WTC11 (cell line): ENCODE measurements around the gene AKR1C8. TPM values are rescaled to one million over a fixed set of nuclear protein-coding genes. Genes with fewer than 3 reads are reported as not detected.
"Not testable (repeated sequence)": the region's sequence is repeated elsewhere in the genome, so short reads cannot be mapped to it uniquely, and the experiment has no call there.

Source experiments
- ATAC-seq: fragments of 200-7000 bp; cut with Tn5 transposase; 2 replicates; pipeline ENCODE4 v1.10.0; 2021; ENCODE audit warnings: mild to moderate bottlenecking, moderate library complexity
- CTCF ChIA-PET: fragments of 300-600 bp; sonication (Branson Sonifier 250); formaldehyde crosslinking; loops from one replicate; lab custom pipeline; 2021; ENCODE audit warnings: antibody characterized with exemption; lab: Charles Lee
- POLR2A ChIA-PET: fragments of 350-600 bp; sonication (Branson Sonifier 250); formaldehyde crosslinking; loops from one replicate; lab custom pipeline; 2021; ENCODE audit warnings: antibody characterized with exemption; lab: Charles Lee
- DNase-seq: peaks from one replicate; pipeline ENCODE4 v3.0.0; 2021; ENCODE audit warnings: low spot score
- H3K27ac Mint-ChIP-seq: 2 replicates; pipeline ENCODE4 v1.8.0; 2021; ENCODE audit warnings: mixed read lengths
- H3K27me3 Mint-ChIP-seq: 2 replicates; pipeline ENCODE4 v1.8.0; 2021; ENCODE audit warnings: low read depth, mild to moderate bottlenecking, moderate library complexity, mixed read lengths
- H3K36me3 Mint-ChIP-seq: 2 replicates; pipeline ENCODE4 v1.8.0; 2021; ENCODE audit warnings: mixed read lengths
- H3K4me1 Mint-ChIP-seq: 2 replicates; pipeline ENCODE4 v1.8.0; 2022; ENCODE audit warnings: mixed read lengths
- H3K4me3 Mint-ChIP-seq: 2 replicates; pipeline ENCODE4 v1.8.0; 2021; ENCODE audit warnings: mild to moderate bottlenecking, moderate library complexity, mixed read lengths
- H3K9me3 Mint-ChIP-seq: 2 replicates; pipeline ENCODE4 v1.8.0; 2021; ENCODE audit warnings: mixed read lengths
- ARID4B ChIP-seq: sonication (generic); formaldehyde crosslinking; IDR thresholded peaks from 2 replicates; pipeline ENCODE4 v1.8.0; 2023; ENCODE audit warnings: missing genetic modification reagents, mild to moderate bottlenecking, borderline replicate concordance
- ATF2 ChIP-seq: sonication (generic); formaldehyde crosslinking; IDR thresholded peaks from 2 replicates; pipeline ENCODE4 v1.8.1; 2022; ENCODE audit warnings: low read depth, missing genetic modification reagents, borderline replicate concordance
- E2F4 ChIP-seq: sonication (generic); formaldehyde crosslinking; IDR thresholded peaks from 2 replicates; pipeline ENCODE4 v1.8.1; 2022; ENCODE audit warnings: low read depth, mild to moderate bottlenecking, moderate library complexity, missing genetic modification reagents, borderline replicate concordance
- FOXJ3 ChIP-seq: sonication (generic); formaldehyde crosslinking; IDR thresholded peaks from 2 replicates; pipeline ENCODE4 v1.9.0; 2021; ENCODE audit warnings: missing genetic modification reagents, mild to moderate bottlenecking, borderline replicate concordance
- GRHL2 ChIP-seq: fragments of 250-450 bp; sonication (Bioruptor Pico); IDR thresholded peaks from 2 replicates; pipeline ENCODE4 v1.8.0; 2022; ENCODE audit warnings: mild to moderate bottlenecking, moderate library complexity; ENCODE audit not compliant: insufficient replicate concordance, severe bottlenecking
- GTF2I ChIP-seq: fragments of 250-450 bp; sonication (Bioruptor Pico); conservative IDR thresholded peaks from 2 replicates; pipeline ENCODE4 v1.4.0; 2021; ENCODE audit warnings: mild to moderate bottlenecking
- HMGXB4 ChIP-seq: sonication (generic); formaldehyde crosslinking; IDR thresholded peaks from 2 replicates; pipeline ENCODE4 v1.8.1; 2023; ENCODE audit warnings: mild to moderate bottlenecking, moderate library complexity, missing genetic modification reagents
- JUN ChIP-seq: sonication (generic); formaldehyde crosslinking; IDR thresholded peaks from 2 replicates; pipeline ENCODE4 v1.8.0; 2023; ENCODE audit warnings: mild to moderate bottlenecking, missing genetic modification reagents
- NR1H2 ChIP-seq: sonication (generic); formaldehyde crosslinking; IDR thresholded peaks from 2 replicates; pipeline ENCODE4 v1.9.0; 2021; ENCODE audit warnings: mild to moderate bottlenecking, moderate library complexity, missing genetic modification reagents
- NR3C1 ChIP-seq: sonication (generic); formaldehyde crosslinking; conservative IDR thresholded peaks from 2 replicates; pipeline ENCODE4 v1.8.1; 2023; ENCODE audit warnings: low read depth, mild to moderate bottlenecking, missing genetic modification reagents
- OVOL2 ChIP-seq: fragments of 250-450 bp; sonication (Bioruptor Pico); IDR thresholded peaks from 2 replicates; pipeline ENCODE4 v1.9.0; 2021; ENCODE audit warnings: mild to moderate bottlenecking, borderline replicate concordance
- SMAD4 ChIP-seq: sonication (generic); formaldehyde crosslinking; IDR thresholded peaks from 2 replicates; pipeline ENCODE4 v1.8.0; 2022; ENCODE audit warnings: mild to moderate bottlenecking, missing genetic modification reagents
- SP1 ChIP-seq: sonication (generic); formaldehyde crosslinking; conservative IDR thresholded peaks from 2 replicates; pipeline ENCODE4 v1.8.1; 2022; ENCODE audit warnings: missing genetic modification reagents
- TEAD4 ChIP-seq: sonication (generic); formaldehyde crosslinking; IDR thresholded peaks from 2 replicates; pipeline ENCODE4 v1.8.0; 2022; ENCODE audit warnings: mild to moderate bottlenecking, missing genetic modification reagents
- ZNF263 ChIP-seq: sonication (generic); formaldehyde crosslinking; IDR thresholded peaks from 2 replicates; pipeline ENCODE4 v1.8.1; 2022; ENCODE audit warnings: low read depth, mild to moderate bottlenecking, moderate library complexity, missing genetic modification reagents
- ZNF317 ChIP-seq: sonication (generic); formaldehyde crosslinking; IDR thresholded peaks from 2 replicates; pipeline ENCODE4 v1.8.1; 2023; ENCODE audit warnings: low read depth, mild to moderate bottlenecking, moderate library complexity, missing genetic modification reagents, borderline replicate concordance
- ZNF396 ChIP-seq: fragments of 250-450 bp; sonication (Bioruptor Pico); IDR thresholded peaks from 2 replicates; pipeline ENCODE4 v1.8.0; 2021; ENCODE audit warnings: mild to moderate bottlenecking, moderate library complexity, borderline replicate concordance
- ZNF425 ChIP-seq: fragments of 250-450 bp; sonication (Bioruptor Pico); conservative IDR thresholded peaks from 2 replicates; pipeline ENCODE4 v1.9.0; 2021; ENCODE audit warnings: mild to moderate bottlenecking
- total RNA-seq: library from RNA; stranded (reverse); gene quantifications from 3 replicates; pipeline ENCODE4 v1.2.3, GENCODE V29; 2021

AKR1C8 gene
- total RNA-seq, 1 experiment from 2014 or later, result not detected

GRCh38 chr10:5187867-5188266, 2.9 kb upstream of the AKR1C8 start:
- no peaks in the 10 kb centered on the region for H3K4me1 Mint-ChIP-seq
- peaks cover 8% of the 10 kb centered on the region for H3K9me3 Mint-ChIP-seq
- no peak for DNase-seq
- CTCF ChIA-PET, result no interaction called here
- TF ChIP-seq ZNF263 (CRISPR knock-in tag) (no peak), HMGXB4 (CRISPR knock-in tag) (no peak), ZNF425 (CRISPR knock-in tag) (no peak), ATF2 (CRISPR knock-in tag) (no peak), ZNF317 (no peak), FOXJ3 (no peak), SP1 (CRISPR knock-in tag) (no peak), GRHL2 (CRISPR knock-in tag) (no peak), SMAD4 (CRISPR knock-in tag) (no peak)
- no peaks in the 10 kb centered on the region for H3K27me3 Mint-ChIP-seq
- no peaks in the 10 kb centered on the region for H3K36me3 Mint-ChIP-seq
- no peak for ATAC-seq
- H3K27ac Mint-ChIP-seq, result no peak overlapping the region
- H3K4me3 Mint-ChIP-seq, result no peak overlapping the region
- POLR2A ChIA-PET, result no interaction called here

GRCh38 chr10:5183923-5184322, 1.0 kb downstream of the AKR1C8 start:
- Mint-ChIP-seq H3K27me3 (no peaks in the 10 kb centered on the region), H3K36me3 (peaks cover 12% of the 10 kb centered on the region), H3K4me3 (no peak overlapping the region), H3K27ac (no peak overlapping the region), H3K4me1 (no peaks in the 10 kb centered on the region), H3K9me3 (peaks cover 25% of the 10 kb centered on the region)
- DNase-seq, result no peak
- TF ChIP-seq ARID4B (CRISPR knock-in tag), result no peak
- no peak for TF ChIP-seq OVOL2 (CRISPR knock-in tag)
- TF ChIP-seq E2F4, result no peak
- TF ChIP-seq TEAD4, result no peak
- TF ChIP-seq ZNF396 (CRISPR knock-in tag), result no peak
- no peak for TF ChIP-seq JUN (CRISPR knock-in tag)
- no peak for TF ChIP-seq NR1H2 (CRISPR knock-in tag)
- TF ChIP-seq GTF2I (CRISPR knock-in tag), result no peak
- no peak for TF ChIP-seq NR3C1 (CRISPR knock-in tag)
- ChIA-PET CTCF (no interaction called here), POLR2A (no interaction called here)
- no peak for ATAC-seq

- DNase-seq, ATAC-seq, H3K4me1 Mint-ChIP-seq, H3K4me3 Mint-ChIP-seq, POLR2A ChIA-PET, H3K27me3 Mint-ChIP-seq, CTCF ChIA-PET, H3K27ac Mint-ChIP-seq: not testable (repeated sequence)
- Mint-ChIP-seq H3K9me3 (peaks cover 41% of the 10 kb centered on the region), H3K36me3 (peaks cover 12% of the 10 kb centered on the region)
These were observed 4.4 kb downstream of the AKR1C8 start for GRCh38 chr10:5180503-5180902.

GRCh38 chr10:5175581-5175980, 9.4 kb downstream of the AKR1C8 start:
- H3K4me1 Mint-ChIP-seq, CTCF ChIA-PET: not testable (repeated sequence)

More at GRCh38 chr10:5175581-5175980, 9.4 kb downstream of the AKR1C8 start:
- H3K36me3 Mint-ChIP-seq, H3K27ac Mint-ChIP-seq, ATAC-seq, H3K4me3 Mint-ChIP-seq, DNase-seq, POLR2A ChIA-PET, H3K27me3 Mint-ChIP-seq: not testable (repeated sequence)
- peaks cover 51% of the 10 kb centered on the region for H3K9me3 Mint-ChIP-seq
